Fibroblast of the aortic adventitia (primary cell): ENCODE data around the gene CAP2. TPM values are rescaled to one million over a fixed set of nuclear protein-coding genes. Genes with fewer than 3 reads are reported as not detected.

ENCODE experiments used
- DNase-seq: peaks from one replicate; pipeline ENCODE4 v3.0.0-alpha.2; 2010; ENCODE audit warnings: low read depth
- H3K4me3 ChIP-seq: 2 replicates; pipeline ENCODE4 v1.5.1; 2011; ENCODE audit warnings: low read depth, mild to moderate bottlenecking, control low read depth, low read length, moderate library complexity
- CTCF ChIP-seq: IDR thresholded peaks from 2 replicates; pipeline ENCODE4 v1.5.1; 2011; ENCODE audit warnings: mild to moderate bottlenecking, low read length, control low read depth, inconsistent platforms; ENCODE audit not compliant: insufficient read depth
- total RNA-seq: library from RNA; depleted of rRNA; stranded (reverse); fragments of >200 nt; gene quantifications from 2 replicates; pipeline ENCODE4 v1.2.3, GENCODE V29; 2012; ENCODE audit warnings: low replicate concordance

CAP2 gene
- total RNA-seq, 1 donor: 8.7 TPM

DNA sequence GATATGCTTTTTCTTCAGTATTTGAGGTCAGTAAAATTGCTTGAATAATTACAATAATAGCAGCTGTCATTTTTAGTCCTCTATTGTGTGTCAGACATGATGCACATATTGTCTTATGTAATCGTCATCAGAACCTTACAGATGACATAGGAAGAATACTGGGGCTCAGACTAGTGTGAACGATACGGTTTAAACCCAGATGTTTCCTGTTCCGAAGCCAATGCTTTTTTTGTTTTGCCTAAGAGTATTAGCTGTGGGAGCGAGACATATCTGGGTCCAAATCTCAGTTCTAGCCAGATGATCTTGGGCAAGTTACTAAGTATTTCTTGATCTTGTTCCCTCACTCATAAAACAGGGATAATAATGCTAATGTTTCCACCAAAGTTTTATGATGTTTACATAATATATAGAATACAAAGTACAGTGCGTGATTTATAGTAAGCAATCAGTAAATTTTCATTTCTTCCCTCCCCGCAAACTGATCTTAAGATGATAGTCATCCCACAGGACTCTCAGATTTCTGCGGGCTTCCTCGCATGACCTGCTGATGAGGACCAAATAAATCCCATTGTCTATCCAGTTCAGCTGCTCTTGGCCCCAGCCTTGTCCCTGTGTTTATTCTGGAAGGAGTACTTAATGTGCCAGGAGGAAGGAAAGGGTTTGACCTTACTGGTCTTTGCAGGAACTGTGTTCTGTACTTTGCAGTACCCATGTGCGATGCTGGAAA, 98.2 kb downstream of the CAP2 start:
- no peak for TF ChIP-seq CTCF
- DNase-seq: no peak
- no peak overlapping the region for H3K4me3 ChIP-seq

- no peak overlapping the region for H3K4me3 ChIP-seq
- no peak for DNase-seq
- TF ChIP-seq CTCF: no peak
These were observed 99.0 kb downstream of the CAP2 start for GRCh38 chr6:17492350-17492749.

- TF ChIP-seq CTCF: no peak
- DNase-seq: peak; percentile 29
- no peak overlapping the region for H3K4me3 ChIP-seq
These were observed 99.9 kb downstream of the CAP2 start for GRCh38 chr6:17493286-17493685.

DNA sequence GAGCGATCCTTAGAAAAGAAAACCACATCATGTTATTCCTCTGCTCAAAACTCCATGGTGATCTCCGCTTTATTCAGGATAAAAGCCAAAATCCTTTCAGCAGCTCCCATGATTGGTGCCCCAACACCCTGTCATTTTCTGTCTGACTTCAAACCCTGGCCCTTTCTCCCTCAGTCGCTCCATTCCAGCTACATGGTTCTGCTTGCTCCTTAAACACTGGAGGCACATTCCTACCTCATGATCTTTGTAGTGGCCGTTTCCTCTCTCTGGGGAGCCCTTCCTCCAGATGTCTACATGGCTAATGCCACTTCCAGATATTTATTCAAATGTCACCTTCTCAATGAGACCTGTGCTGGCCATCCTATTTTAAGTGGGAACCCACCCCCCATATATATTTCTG, 100.8 kb downstream of the CAP2 start:
- no peak overlapping the region for H3K4me3 ChIP-seq
- no peak for TF ChIP-seq CTCF
- DNase-seq: no peak

GRCh38 chr6:17494919-17495318, 101.5 kb downstream of the CAP2 start:
- H3K4me3 ChIP-seq: no peak overlapping the region
- TF ChIP-seq CTCF: no peak
- no peak for DNase-seq

DNA sequence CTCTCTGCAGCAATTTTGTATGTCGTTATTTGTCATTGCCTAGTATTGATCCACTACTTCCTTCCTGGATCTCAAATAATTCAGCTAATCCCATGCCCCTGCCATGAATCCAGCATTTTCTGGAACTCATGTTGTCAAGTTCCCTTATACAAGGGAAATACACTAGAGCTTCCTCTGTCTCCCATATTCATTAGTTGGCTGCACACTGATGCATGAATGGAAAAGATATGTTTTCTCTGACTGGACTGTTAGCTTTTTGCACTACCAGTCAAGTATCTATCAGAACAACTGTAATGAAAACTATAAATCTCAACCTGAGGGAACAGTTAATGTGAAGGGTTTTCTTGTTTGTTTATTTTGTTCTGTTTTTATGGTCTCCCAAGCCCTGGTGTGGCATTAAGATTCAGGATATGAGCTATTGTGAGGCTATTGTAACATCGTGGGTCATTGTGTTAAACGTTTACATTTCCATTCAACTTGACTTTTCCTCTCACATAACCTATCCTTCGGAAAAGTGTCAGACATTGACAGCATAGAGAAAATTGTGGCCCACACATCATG, 104.2 kb downstream of the CAP2 start:
- TF ChIP-seq CTCF: no peak
- H3K4me3 ChIP-seq: no peak overlapping the region
- no peak for DNase-seq
